ENCODE results near the gene MARCHF3. TPM values are rescaled to one million over a fixed set of nuclear protein-coding genes. Genes with fewer than 3 reads are reported as not detected.

The MARCHF3 gene
- total and polyA plus RNA-seq, 10 of the 15 experiments (the other 5 are each of a cell fraction or from before 2014, with no cell fraction given), result 3.6 to 24.1 (median 11.3) TPM

DNA sequence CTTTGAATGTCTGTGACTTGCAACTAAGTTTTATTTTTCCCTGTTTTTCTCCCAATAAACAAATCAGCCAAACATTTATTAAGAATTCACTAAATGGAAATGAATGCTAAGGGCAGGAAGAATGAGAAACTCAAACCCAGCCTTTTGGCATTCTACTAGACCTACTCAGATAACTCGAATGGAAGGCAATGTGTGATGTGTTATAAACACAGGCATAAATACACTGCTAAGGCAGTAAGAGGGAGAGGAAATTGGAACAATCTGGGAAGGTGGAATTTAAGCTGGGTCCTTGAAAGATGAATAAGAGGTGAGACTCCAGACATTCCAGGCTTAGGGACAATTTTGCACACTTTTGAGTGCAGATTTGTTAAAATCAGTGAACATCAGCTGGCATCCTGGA is 34.7 kb downstream of the MARCHF3 start (continued):
- TF ChIP-seq CHD4 (IDR thresholded peaks at IDR 0.05) (no peak), ATF7 (IDR thresholded peaks at IDR 0.05; ENCODE audit: low read depth) (no peak), MYC (IDR thresholded peaks at IDR 0.05; ENCODE audit: insufficient read depth, insufficient read length, insufficient replicate concordance, low read length, severe bottlenecking) (no peak), GATAD2B (conservative IDR thresholded peaks at IDR 0.05; ENCODE audit: low read depth) (no peak), RCOR1 (conservative IDR thresholded peaks at IDR 0.05; ENCODE audit: low read depth, low read length) (no peak), SREBF1 (IDR thresholded peaks at IDR 0.05; ENCODE audit: low read length) (no peak), POLR2AphosphoS2 (IDR thresholded peaks at IDR 0.05; ENCODE audit: low read depth, low read length) (no peak)

DNA sequence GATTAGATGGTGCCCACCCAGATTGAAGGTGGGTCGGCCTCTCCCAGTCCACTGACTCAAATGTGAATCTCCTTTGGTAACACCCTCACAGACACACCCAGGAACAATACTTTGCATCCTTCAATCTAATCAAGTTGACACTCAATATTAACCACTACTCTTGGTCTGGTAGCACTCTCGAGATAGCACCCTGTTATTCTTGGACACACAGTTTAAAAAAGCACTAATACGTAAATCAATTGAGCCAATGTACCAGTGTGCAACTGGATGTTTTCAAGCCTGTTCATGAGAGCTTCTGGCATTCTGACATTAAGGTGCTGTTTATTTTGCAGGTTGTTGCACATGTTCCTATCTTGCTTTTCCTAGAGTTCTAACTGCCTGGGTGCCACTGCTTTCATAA is 35.3 kb downstream of the MARCHF3 start:
- Histone ChIP-seq H3K36me3 (ENCODE audit: control insufficient read depth in 2 of 2, insufficient read depth in 2 of 2, low read length in 1 of 2) (no peaks in the 10 kb centered on the region; a peak in 1 of 4 replicates), H3K27ac (ENCODE audit: control insufficient read depth, insufficient read depth) (no peak overlapping the region), H3K79me2 (ENCODE audit: control insufficient read depth, insufficient read depth, low read length) (no peaks in the 10 kb centered on the region), H3K9me3 (replicated peaks; ENCODE audit: control insufficient read depth, insufficient read depth, low read length) (no peaks in the 10 kb centered on the region), H3K4me2 (ENCODE audit: control insufficient read depth, insufficient read depth) (no peak overlapping the region), H3K9ac (ENCODE audit: control insufficient read depth, insufficient read depth, low read length) (no peak overlapping the region), H3K4me1 (ENCODE audit: control insufficient read depth, insufficient read depth, low read length) (peaks cover 5% of the 10 kb centered on the region), H4K20me1 (ENCODE audit: control insufficient read depth, insufficient read depth) (no peaks in the 10 kb centered on the region), H3K27me3 (replicated peaks in 1 of 2; ENCODE audit: control insufficient read depth in 2 of 2, insufficient read depth in 2 of 2, low read length in 1 of 2) (no peaks in the 10 kb centered on the region), H2AFZ (ENCODE audit: control insufficient read depth, low read depth, low read length) (no peak overlapping the region), H3K4me3 (no peak overlapping the region)
- in situ Hi-C loops (cut with MboI), result no loop called here
- ChIA-PET SMC1A (ENCODE audit: uncharacterized antibody, unreplicated experiment) (interaction anchor here (0.7 to 1.3 kb wide), 4 partner anchors 9 to 29 kb away, joined by 3 to 5 read pairs (median 3); no protein-coding TSS in a partner anchor), RAD21 (ENCODE audit: unreplicated experiment) (no interaction called here), POLR2A (interaction anchor here (1.0 to 1.2 kb wide), 2 partner anchors 10 to 62 kb away, joined by 4 read pairs; no protein-coding TSS in a partner anchor), CTCF (no interaction called here)
- intact Hi-C loops (cut with micrococcal nuclease; ENCODE audit: unreplicated experiment), result no loop called here
- FAIRE-seq (no peak), ATAC-seq (no peak), DNase-seq (ENCODE audit: low read depth, low spot score) (no peak)
- WGBS (ENCODE audit: insufficient coverage, insufficient replicate concordance, low lambda C conversion rate, missing lambda C conversion rate), result 78% methylated on average over 3 of the region's 3 CpGs
- no TSS peak for BruUV-seq (replicated peaks)
- TF ChIP-seq RELA (IDR thresholded peaks at IDR 0.05; ENCODE audit: borderline replicate concordance, partially characterized antibody), result no peak
- no peak for TF ChIP-seq HDAC6 (IDR thresholded peaks at IDR 0.05; ENCODE audit: unreplicated experiment)
- no peak for TF ChIP-seq PBX3 (IDR thresholded peaks at IDR 0.05; ENCODE audit: insufficient replicate concordance, low read depth, low read length)
- no peak for TF ChIP-seq RFX5 (IDR thresholded peaks at IDR 0.05; ENCODE audit: low read depth, low read length)
- TF ChIP-seq, protein P1, sequence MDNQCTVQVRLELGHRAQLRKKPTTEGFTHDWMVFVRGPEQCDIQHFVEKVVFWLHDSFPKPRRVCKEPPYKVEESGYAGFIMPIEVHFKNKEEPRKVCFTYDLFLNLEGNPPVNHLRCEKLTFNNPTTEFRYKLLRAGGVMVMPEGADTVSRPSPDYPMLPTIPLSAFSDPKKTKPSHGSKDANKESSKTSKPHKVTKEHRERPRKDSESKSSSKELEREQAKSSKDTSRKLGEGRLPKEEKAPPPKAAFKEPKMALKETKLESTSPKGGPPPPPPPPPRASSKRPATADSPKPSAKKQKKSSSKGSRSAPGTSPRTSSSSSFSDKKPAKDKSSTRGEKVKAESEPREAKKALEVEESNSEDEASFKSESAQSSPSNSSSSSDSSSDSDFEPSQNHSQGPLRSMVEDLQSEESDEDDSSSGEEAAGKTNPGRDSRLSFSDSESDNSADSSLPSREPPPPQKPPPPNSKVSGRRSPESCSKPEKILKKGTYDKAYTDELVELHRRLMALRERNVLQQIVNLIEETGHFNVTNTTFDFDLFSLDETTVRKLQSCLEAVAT (IDR thresholded peaks at IDR 0.05), result no peak
- no peak for TF ChIP-seq EED (IDR thresholded peaks at IDR 0.05; ENCODE audit: low read depth)
- no peak for TF ChIP-seq TCF7 (IDR thresholded peaks at IDR 0.05; ENCODE audit: borderline replicate concordance)
- no peak for TF ChIP-seq MTA2 (IDR thresholded peaks at IDR 0.05; ENCODE audit: low read depth)
- TF ChIP-seq ZZZ3 (IDR thresholded peaks at IDR 0.05; ENCODE audit: control insufficient read depth, insufficient read length, low read depth), result no peak
- no peak for TF ChIP-seq SIN3A (IDR thresholded peaks at IDR 0.05; ENCODE audit: low read depth, low read length)
- no peak for TF ChIP-seq NKRF (conservative IDR thresholded peaks at IDR 0.05)
- TF ChIP-seq KAT2A (conservative IDR thresholded peaks at IDR 0.05; ENCODE audit: control insufficient read depth, low read depth, low read length), result no peak
- no peak for TF ChIP-seq FOXM1 (IDR thresholded peaks at IDR 0.05; ENCODE audit: low read depth, low read length)
- no peak for TF ChIP-seq NR2F1 (conservative IDR thresholded peaks at IDR 0.05)

Measured in GM12878 (cell line).